GM10847 (cell line): ENCODE results near the gene SIT1.

Experiments
- POLR2A ChIP-seq: IDR thresholded peaks from 2 replicates; pipeline ENCODE4 v1.6.1; 2011; ENCODE audit not compliant: insufficient read length; ENCODE audit errors: extremely low read depth

SIT1 gene

DNA sequence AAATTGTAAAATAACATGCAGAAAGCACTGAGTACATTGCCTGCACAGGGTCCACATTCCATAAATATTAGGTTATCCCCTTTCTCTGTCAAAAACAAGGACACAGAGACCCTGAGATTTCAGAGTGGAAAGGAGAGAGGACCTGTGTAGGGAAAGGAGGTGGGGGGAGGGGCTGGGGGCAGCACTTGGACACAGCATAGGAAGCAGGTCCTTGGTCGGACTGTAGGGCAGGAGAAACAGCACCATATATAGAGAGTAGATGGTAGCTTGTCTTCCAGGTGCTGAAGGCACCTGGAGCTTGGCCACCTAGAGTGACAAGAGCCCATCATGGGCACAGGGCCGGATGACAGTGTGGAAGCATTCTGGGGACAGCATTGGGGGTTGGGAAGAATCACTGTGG, 36.6 kb upstream of the SIT1 start:
- no peak for TF ChIP-seq POLR2A

DNA sequence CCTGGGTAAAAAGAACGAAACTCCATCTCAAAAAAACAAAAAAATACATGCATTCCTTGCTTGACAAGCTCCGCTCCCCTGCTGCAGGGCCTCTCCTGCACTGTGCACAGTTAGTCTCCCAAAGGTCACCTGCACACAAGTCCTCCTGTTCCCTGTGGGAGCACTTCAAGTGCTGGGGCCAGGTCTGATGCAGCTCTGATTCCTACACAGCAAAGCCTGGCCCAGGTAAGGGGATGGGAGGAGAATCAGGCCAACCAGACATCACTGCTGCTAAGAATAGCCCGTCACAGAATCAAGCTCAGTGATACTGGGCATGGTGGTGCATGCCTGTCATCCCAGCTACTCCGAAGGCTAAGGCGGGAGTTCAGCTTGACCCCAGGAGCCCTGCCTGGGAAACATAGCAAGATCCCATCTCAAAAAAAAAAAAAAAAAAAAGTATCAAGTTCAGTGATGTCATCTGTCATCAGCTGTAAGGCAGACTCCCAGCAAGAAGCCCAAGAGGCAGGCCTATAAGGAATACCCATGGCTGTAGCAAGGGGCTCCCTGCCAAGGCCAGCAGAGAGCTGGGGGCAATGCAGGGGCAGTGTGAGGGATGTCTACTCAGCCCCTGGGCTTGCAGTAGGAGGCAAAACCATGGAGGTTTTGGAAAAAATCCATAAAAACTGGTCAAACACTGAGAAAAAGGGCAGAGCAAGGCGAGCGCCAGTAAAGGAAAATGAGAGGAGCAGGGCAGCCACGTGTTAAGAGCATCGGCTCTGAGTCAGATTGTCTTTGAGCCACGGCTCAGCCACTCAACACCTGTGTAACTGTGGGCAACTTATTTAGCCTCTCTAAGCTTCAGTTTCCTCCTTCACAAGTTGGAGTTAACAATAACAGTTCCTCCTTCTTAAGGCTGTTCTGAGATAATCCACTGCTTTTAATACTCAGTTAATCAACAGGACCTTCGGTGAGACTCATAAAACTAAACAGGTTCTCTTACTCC, 35.8 kb upstream of the SIT1 start:
- TF ChIP-seq POLR2A: no peak

DNA sequence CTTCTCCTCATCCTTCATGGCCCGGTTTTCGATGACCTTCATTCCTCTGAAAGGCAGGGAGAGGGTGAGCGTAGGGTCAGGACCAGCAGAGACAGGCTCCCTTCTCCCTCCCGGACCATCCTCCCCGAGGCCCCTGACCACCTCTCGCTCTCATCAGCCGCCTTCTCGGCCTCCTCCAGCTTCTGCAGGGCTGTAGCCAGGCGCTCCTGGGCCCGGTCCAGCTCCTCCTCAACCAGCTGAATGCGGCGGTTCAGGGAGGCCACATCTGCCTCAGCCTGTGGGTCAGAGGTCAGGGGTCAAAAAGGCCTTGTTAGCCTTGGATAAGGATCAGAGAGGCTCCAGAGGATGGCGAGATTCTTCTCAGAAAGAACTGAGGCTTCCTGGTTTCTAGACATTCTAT, 34.8 kb upstream of the SIT1 start:
- no peak for TF ChIP-seq POLR2A

DNA sequence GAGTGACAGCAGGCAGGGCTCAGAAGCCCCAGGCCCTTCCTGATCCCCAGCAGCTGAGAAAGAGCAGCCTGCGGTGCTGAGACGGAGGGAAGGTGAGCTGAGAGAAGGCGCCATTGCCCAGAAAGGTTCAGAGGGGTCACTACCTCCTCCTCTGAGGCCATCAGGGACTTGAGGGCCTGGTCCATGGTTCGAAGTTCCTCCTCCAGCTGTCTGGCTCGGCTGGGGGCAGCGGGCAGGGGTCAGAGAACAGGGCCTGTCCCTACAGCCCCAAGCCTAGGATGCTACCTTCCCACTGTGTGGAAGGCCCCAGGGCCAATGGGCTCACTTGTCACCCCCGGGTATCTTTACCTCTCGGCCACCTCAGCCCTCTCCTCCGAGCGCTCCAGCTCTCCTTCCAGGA, 34.2 kb upstream of the SIT1 start:
- no peak for TF ChIP-seq POLR2A

DNA sequence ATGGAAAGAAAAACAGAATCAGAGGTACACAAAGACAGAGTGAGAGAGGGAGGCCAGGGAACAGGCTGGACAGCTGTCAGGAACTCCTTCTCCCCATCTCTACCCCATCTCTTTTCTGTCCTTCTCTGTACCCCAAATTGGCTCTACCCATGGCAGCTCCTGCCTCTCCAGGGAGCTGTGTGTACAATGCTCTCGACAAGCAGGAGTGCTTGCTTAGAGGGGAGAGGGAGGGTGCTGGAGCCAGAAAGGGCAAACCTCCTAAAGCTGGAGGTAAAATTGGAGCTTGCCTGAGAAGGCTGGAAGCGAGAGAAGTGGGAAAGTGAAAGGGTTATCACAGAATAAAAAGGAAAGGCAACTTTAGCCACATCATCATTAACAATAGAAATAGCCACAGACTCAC, 32.6 kb upstream of the SIT1 start:
- no peak for TF ChIP-seq POLR2A

DNA sequence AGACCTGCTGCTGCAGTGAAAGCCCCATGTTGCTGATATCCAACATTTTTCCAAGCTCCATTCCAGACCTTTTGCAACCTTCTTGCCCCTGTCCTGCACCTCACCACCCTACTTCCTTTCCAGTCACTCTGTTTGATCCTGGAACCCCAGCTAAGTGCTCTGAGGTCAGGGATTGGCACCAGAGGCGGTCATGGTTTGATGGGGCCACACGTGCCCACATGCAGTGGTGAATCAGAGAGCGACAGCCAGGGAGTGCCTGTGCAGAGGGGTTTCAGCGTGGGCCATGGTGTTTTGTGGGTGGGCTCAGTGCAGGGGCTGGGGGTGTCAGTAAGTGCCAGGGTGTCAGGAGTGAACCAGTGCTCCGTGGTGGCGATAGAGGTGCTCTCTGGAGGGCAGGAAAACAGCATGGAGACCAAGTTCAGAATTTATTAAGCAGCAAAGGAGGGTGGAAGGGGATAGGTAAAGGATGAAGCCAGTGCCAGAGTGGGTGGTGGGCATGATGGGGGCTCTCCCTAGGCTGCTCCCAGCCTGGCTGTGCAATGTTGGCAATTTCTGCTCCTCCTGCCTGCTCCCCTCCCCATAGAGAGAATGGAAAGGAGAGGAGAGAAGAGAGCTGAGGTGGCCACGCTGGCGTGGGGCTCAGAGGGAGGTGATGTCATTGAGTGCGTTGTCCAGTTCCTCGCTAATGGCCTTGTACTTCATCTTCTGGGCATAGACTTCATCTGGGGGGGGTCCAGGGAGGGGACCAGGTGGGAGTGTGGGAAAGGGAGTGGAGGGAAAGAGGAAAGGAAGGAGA, 32.0 kb upstream of the SIT1 start:
- no peak for TF ChIP-seq POLR2A

DNA sequence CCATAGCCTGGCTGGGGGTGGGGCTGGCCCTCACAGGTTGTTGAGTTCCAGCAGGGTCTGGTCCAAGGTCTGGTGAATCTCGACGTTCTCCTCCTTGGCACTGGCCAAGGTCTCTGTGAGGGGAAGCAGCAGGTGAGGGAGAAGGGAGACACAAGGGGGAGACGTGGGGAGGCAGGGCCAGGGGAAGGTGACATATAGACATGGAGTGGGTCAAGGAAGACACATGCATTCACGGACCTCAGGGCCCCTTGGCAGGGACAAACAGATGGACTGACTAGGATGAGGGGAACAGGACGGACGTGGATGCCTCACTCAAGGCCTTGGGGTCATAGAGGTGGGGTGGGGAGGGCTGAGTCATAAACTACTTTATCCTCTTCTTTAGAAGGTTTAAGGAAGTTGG, 31.3 kb upstream of the SIT1 start:
- TF ChIP-seq POLR2A: no peak

DNA sequence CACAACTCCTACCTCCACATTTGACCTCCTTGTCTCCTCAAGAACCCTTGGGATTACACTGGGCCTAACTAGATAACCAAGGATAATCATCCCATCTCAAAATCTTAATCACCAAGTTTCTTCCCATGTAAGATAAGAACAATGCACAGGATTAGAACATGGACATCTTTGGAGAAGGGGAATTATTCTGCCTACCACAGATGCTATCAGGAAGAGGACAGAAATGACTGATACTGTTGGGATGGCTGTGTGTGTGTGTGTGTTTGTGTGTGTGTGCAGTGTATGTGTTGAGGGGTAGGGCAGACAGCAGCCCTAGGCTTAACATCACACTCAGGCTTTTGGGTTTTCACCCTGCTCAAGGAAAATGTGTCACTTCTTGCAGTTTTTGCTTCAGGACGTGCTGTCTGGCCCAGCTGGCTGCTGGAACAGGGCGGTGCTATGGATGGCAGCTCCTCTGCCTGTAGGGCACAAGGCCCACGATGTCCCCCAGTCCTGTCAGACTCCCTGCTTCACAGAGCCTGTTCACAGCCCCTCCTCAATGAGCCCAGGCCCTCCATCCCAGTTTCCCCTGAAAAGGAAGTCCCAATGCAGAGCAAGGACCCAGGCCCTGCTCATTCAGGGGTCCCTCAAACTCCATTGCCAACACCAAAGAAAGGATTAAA, 30.7 kb upstream of the SIT1 start:
- TF ChIP-seq POLR2A: no peak

DNA sequence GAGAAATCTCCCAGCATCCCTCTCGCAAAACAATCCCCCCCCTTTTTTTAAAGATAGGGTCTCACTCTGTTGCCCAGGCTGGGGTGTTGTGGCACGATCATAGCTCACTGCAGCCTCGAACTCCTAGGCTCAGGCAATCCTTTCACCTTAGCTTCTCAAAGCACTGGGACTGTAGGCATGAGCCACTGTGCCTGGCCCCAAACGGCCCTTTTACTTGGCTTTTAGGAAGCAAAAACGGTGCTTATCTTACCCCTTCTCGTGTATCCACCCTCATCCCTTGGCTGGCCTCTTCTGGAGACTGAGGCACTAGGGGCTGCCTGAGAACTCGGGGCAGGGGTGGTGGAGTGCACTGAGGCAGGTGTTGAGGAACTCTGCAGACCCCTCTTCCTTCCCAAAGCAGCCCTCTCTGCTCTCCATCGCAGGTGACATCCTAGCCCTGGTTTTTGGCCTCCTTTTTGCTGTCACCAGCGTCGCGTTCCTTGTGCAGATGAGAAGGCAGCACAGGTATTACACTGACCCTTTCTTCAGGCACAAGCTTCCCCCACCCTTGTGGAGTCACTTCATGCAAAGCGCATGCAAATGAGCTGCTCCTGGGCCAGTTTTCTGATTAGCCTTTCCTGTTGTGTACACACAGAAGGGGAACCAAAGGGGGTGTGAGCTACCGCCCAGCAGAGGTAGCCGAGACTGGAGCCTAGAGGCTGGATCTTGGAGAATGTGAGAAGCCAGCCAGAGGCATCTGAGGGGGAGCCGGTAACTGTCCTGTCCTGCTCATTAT, 29.8 kb upstream of the SIT1 start:
- no peak for TF ChIP-seq POLR2A

DNA sequence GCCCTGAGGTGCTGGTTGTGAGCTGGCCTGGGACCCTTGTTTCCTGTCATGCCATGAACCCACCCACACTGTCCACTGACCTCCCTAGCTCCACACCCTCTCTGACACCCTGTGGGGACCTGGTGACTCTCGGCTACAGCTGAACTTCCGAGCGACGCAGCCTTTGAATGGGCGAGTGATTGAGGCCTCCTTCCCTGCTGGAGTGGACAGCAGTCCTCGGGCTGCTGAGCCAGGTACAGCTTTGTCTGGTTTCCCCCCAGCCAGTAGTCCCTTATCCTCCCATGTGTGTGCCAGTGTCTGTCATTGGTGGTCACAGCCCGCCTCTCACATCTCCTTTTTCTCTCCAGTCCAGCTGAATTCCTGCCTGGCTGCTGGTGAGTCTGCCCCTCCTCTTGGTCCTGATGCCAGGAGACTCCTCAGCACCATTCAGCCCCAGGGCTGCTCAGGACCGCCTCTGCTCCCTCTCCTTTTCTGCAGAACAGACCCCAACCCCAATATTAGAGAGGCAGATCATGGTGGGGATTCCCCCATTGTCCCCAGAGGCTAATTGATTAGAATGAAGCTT, 29.1 kb upstream of the SIT1 start:
- no peak for TF ChIP-seq POLR2A

DNA sequence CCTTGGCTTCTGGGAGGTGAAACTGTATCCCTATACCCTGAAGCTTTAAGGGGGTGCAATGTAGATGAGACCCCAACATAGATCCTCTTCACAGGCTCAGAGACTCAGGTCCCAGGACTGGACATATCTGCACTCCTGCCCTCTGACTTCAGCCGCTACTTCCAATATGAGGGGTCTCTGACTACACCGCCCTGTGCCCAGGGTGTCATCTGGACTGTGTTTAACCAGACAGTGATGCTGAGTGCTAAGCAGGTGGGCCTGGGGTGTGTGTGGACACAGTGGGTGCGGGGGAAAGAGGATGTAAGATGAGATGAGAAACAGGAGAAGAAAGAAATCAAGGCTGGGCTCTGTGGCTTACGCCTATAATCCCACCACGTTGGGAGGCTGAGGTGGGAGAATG, 28.4 kb upstream of the SIT1 start:
- TF ChIP-seq POLR2A: no peak

DNA sequence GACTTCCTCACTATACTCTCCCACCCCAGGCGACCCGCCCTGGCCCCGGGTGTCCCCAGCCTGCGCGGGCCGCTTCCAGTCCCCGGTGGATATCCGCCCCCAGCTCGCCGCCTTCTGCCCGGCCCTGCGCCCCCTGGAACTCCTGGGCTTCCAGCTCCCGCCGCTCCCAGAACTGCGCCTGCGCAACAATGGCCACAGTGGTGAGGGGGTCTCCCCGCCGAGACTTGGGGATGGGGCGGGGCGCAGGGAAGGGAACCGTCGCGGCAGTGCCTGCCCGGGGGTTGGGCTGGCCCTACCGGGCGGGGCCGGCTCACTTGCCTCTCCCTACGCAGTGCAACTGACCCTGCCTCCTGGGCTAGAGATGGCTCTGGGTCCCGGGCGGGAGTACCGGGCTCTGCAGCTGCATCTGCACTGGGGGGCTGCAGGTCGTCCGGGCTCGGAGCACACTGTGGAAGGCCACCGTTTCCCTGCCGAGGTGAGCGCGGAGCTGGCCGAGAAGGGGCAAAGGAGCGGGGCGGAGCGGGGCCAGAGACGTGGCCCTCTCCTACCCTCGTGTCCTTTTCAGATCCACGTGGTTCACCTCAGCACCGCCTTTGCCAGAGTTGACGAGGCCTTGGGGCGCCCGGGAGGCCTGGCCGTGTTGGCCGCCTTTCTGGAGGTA, 25.1 kb upstream of the SIT1 start:
- TF ChIP-seq POLR2A: no peak

DNA sequence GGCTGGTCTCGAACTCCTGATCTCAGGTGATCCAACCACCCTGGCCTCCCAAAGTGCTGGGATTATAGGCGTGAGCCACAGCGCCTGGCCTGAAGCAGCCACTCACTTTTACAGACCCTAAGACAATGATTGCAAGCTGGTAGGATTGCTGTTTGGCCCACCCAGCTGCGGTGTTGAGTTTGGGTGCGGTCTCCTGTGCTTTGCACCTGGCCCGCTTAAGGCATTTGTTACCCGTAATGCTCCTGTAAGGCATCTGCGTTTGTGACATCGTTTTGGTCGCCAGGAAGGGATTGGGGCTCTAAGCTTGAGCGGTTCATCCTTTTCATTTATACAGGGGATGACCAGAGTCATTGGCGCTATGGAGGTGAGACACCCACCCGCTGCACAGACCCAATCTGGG, 24.5 kb upstream of the SIT1 start:
- no peak for TF ChIP-seq POLR2A

DNA sequence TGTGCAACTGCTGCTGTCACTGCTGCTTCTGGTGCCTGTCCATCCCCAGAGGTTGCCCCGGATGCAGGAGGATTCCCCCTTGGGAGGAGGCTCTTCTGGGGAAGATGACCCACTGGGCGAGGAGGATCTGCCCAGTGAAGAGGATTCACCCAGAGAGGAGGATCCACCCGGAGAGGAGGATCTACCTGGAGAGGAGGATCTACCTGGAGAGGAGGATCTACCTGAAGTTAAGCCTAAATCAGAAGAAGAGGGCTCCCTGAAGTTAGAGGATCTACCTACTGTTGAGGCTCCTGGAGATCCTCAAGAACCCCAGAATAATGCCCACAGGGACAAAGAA, 23.3 kb upstream of the SIT1 start:
- TF ChIP-seq POLR2A: no peak

DNA sequence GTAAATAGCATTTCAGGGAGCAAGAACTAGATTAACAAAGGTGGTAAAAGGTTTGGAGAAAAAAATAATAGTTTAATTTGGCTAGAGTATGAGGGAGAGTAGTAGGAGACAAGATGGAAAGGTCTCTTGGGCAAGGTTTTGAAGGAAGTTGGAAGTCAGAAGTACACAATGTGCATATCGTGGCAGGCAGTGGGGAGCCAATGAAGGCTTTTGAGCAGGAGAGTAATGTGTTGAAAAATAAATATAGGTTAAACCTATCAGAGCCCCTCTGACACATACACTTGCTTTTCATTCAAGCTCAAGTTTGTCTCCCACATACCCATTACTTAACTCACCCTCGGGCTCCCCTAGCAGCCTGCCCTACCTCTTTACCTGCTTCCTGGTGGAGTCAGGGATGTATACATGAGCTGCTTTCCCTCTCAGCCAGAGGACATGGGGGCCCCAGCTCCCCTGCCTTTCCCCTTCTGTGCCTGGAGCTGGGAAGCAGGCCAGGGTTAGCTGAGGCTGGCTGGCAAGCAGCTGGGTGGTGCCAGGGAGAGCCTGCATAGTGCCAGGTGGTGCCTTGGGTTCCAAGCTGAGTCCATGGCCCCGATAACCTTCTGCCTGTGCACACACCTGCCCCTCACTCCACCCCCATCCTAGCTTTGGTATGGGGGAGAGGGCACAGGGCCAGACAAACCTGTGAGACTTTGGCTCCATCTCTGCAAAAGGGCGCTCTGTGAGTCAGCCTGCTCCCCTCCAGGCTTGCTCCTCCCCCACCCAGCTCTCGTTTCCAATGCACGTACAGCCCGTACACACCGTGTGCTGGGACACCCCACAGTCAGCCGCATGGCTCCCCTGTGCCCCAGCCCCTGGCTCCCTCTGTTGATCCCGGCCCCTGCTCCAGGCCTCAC, 22.6 kb upstream of the SIT1 start, which contains the start of gene CA9:
Gene CA9, plus strand, starts transcription at position 797 of the 893 bp plus-strand sequence. Its CDS starts 32 bp downstream, at position 829.
- TF ChIP-seq POLR2A: no peak
